HG03469 (cell line): Measurements from ENCODE around the gene WDTC1.
"Not testable (repeated sequence)": the region's sequence is repeated elsewhere in the genome, so short reads cannot be mapped to it uniquely, and the experiment has no call there.

Experiments used
- ATAC-seq: cut with Tn5 transposase; IDR thresholded peaks from one replicate; pipeline ENCODE4 v1.9.1; 2021; ENCODE audit warnings: mild to moderate bottlenecking, moderate library complexity, moderate number of reproducible peaks; ENCODE audit not compliant: unreplicated experiment

The WDTC1 gene, protein sequence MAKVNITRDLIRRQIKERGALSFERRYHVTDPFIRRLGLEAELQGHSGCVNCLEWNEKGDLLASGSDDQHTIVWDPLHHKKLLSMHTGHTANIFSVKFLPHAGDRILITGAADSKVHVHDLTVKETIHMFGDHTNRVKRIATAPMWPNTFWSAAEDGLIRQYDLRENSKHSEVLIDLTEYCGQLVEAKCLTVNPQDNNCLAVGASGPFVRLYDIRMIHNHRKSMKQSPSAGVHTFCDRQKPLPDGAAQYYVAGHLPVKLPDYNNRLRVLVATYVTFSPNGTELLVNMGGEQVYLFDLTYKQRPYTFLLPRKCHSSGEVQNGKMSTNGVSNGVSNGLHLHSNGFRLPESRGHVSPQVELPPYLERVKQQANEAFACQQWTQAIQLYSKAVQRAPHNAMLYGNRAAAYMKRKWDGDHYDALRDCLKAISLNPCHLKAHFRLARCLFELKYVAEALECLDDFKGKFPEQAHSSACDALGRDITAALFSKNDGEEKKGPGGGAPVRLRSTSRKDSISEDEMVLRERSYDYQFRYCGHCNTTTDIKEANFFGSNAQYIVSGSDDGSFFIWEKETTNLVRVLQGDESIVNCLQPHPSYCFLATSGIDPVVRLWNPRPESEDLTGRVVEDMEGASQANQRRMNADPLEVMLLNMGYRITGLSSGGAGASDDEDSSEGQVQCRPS

DNA sequence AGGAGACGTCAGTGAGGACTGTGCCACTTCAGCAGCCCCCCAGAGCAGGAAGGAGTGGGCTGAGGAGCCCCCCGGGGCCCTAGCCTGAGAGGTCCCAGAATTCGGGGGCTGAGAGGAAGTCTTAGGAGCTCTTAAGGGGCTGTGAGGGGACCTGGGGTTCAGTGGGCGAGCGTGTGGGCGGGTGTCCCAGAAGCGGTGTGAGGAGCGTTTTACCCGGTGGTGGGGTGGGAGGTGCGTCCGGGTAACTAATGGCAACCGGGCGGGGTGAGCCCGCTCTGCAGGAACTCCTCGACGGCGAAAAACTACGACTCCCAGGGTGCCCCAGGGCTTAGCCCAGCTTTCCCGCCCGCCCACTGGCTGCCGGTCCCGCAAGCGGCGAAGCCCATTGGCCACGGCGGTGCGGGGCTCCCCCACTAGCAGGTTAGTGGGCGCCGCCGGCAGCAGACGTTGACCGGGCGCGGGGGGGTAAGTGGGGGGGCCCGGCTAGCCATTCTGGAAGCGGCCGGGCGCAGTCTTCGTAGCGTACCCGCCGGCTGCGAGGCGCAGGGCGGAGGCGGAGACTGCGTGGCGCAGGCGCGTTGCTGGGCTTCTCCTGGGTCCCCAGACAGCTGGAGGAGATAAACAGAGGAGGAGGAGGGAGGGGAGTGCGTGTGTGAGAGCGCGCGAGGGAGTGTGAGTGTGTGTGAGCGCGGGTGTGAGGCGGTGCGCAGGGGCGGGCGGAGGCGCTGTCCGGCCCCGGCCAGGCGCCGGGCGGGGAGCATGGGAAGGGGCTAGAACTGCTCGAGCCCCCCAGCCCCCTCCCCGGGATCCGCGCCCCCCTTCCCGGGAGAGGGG, at the start of gene WDTC1:
TSS of gene WDTC1 (plus strand) at position 584 of the 834 bp plus-strand sequence. CDS start 26,423 bp downstream, outside the sequence.
- ATAC-seq, result peak; percentile 77

DNA sequence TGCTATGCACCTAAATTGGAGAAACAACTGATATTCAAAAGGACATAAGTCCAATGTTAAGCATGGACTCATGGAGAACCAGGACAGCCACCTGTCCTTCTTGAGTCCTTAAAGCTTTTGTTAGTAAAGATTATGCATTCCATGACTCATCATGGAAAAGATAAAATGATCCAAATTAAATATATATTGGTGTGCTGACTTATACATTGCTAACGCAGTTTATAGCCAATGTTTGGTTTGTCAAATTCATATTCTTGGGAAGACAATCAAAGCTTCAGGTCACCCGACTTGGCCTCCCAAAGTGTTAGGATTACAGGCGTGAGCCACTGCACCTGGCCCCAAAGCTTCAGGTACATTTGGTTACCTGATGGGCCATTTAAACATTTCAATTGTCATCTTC, 49.8 kb upstream of the WDTC1 start:
- not testable (repeated sequence) for ATAC-seq

DNA sequence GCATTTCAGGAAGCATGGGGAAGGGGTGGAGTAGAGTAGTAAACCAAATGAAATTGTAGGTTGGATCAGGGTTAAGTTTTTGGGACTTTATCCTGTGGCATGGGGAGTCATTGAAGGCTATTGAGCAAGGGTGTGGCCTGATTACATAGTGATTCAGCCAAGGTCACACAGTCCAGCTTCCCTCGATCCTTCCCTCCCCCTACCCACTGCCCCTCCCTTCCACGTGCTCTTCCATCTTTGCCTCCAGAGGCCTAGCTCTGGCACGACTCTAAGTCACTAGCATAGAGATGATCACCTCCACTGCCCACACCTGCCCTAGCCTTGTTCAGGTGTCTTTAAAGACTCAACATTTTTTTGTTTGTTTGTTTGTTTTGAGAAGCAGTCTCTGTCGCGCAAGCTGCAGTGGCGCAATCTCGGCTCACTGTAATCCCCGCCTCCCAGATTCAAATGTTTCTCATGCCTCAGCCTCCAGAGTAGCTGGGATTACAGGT, 42.3 kb upstream of the WDTC1 start:
- ATAC-seq, result no peak

DNA sequence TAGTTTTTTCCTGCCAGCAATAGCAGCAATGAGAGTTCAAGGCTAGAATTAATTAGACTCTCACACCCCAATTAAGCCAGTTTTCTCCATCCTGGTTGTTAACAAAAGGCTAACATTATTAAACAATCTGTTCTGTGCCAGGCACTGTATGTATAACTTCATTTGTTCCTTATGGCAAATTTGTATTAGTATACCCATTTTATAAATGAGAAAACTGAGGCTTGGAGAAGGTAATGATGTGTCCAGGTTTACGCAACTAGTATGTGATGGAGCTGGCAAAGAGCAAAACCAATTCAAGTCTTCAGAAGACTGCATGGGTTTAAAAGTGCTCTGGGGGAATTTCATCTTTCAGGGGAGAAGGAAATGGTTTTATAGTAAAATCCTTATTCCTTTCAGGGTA, 41.2 kb upstream of the WDTC1 start:
- ATAC-seq, result no peak

DNA sequence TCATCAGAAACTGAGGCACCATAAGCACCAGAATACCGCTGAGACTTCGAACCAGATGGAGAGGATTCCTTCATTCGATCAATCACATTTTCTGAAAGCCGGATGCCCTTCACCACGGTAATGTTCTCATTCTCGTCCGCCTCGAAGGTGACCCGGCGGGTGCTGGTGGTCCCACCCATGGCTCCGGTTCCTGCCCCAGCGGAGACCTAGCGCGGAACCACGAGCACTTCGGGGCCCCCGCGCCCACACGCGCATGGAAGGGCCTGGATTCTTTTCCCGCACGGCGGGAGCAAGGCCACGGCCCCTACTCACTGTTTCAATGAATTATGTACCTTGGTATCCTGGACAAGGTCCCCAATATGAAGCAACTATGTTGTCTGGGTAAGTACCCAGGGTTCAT, 33.1 kb upstream of the WDTC1 start:
- no peak for ATAC-seq

DNA sequence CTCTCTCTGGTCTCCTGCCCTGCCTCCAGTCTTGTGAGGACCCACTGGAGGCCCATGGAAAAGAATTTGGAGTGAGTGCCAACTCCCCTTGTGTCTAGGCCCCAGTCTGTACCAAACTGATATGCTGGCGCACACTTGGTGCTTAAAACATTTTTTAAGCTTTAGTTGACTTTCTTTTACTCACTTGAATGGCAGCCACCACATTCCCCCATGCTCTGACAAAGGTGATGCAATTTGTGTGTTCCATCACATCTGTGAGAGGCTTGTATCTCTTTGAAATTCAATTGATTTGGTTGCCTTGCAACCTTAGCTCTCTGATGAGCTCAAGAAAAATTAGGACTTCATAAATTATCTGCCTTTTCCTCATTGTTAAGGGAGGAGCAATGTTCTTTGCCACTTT, 30.5 kb upstream of the WDTC1 start:
- ATAC-seq, result no peak

DNA sequence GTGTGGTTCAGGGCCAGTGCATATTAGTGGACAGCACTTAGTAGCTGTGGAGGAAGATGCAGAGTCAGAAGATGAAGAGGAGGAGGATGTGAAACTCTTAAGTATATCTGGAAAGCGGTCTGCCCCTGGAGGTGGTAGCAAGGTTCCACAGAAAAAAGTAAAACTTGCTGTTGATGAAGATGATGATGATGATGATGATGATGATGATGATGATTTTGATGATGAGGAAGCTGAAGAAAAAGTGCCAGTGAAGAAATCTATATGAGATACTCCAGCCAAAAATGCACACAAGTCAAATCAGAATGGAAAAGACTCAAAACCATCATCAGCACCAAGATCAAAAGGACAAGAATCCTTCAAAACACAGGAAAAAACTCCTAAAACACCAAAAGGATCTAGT, 27.2 kb upstream of the WDTC1 start:
- ATAC-seq, result not testable (repeated sequence)

DNA sequence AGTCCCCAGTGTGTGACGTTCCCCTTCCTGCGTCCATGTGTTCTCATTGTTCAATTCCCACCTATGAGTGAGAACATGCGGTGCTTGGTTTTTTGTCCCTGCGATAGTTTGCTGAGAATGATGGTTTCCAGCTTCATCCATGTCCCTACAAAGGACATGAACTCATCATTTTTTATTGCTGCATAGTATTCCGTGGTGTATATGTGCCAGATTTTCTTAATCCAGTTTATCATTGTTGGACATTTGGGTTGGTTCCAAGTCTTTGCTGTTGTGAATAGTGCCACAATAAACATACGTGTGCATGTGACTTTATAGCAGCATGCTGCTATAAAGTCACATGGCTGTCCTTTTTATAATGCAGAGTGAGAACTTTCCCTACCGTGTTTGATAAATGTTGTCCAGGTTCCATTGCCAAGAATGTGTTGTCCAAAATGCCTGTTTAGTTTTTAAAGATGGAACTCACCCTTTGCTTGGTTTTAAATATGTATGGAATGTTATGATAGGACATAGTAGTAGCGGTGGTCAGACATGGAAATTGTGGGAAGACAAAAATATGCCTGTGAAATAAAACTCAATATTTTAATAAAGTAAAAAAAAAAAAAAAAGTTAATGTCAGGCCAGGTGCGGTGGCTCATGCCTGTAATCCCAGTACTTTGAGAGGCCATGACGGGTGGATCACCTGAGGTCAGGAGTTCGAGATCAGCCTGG, 26.1 kb upstream of the WDTC1 start:
- ATAC-seq, result not testable (repeated sequence)

DNA sequence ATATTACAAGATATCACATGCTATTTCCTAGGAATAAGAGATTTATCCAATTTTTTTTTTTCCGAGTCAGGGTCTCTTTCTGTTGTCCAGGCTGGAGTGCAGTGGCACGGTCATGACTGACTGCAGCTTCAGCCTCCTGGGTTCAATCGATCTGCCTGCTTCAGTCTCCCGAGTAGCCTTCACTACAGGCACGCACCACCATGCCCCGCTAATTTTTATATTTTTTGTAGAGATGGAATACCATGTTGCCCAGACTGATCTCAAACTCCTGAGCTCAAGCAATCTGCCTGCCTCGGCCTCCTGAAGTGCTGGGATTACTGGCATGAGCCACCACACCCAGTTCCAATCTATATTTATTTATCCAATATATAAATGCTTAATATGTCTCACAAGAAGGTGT, 18.0 kb upstream of the WDTC1 start:
- ATAC-seq, result no peak

DNA sequence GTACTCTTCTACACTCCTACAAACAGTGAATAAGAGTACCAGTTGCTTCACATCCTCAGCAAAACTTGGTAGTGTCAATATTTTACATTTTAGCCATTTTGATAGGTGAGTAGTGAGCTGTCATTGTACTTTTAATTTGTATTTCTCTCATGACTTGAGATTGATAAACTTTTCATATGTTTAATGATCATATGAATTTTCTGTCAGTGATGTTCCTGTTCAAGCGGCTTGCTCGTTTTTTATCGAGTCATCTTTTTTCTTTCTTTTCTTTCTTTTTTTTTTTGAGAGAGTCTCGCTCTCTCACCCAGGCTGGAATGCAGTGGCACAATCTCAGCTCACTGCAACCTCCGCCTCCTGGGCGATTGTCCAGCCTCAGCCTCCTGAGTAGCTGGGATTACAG, 17.0 kb upstream of the WDTC1 start:
- ATAC-seq, result no peak

DNA sequence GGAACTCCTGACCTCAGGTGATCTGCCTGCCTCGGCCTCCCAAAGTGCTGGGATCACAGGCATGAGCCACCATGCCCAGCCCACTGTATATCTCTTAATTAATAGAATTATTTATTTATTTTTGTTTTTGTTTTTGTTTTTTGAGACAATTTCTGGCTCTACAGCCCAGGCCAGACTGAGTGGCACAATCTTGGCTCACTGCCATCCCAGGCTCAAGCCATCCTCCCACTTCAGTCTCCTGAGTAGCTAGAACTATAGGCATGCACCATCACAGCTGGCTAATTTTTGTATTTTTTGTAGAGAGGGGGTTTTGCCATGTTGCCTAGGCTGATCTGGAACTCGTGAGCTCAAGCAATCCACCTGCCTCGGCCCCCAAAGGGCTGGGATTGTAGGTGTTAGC, 15.7 kb upstream of the WDTC1 start:
- ATAC-seq, result no peak

DNA sequence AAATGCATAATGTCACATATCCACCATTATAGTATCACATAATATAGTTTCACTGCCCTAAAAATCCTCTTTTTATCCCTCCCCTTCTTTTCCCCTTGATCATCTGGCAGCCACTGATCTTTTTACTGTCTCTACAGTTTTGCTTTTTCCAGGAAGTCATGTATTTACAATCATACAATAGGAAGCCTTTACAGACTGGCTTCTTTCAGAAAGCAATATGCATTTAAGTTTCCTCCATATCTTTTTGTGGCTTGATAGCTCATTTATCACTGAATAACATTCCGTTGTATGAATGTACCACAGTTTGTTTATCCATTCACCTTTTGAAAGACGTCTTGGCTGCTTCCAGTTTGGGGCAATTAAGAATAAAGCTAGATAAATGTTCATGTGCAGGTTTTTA, 14.3 kb upstream of the WDTC1 start:
- no peak for ATAC-seq

DNA sequence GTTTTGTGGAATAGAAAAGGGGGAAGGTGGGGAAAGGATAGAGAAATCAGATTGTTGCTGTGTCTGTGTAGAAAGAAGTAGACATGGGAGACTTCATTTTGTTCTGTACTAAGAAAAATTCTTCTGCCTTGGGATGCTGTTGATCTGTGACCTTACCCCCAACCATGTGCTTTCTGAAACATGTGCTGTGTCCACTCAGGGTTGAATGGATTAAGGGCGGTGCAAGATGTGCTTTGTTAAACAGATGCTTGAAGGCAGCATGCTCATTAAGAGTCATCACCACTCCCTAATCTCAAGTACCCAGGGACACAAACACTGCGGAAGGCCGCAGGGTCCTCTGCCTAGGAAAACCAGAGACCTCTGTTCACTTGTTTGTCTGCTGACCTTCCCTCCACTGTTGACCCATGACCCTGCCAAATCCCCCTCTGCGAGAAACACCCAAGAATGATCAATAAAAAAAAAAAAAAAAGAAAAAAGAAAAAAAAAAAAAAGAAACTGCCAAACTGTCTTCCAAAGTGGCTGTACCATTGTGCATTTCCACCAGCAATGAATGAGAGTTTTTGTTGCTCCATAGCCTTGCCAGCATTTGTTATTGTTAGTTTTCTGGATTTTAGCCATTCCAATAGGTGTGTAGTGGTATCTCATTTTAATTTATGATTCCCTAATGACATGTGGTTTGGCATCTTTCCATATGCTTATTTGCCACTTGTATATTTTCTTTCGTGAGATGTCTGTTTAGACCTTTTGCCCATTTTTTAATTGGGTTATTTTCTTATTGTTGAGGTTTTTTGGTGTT, 13.5 kb upstream of the WDTC1 start:
- ATAC-seq, result not testable (repeated sequence)

DNA sequence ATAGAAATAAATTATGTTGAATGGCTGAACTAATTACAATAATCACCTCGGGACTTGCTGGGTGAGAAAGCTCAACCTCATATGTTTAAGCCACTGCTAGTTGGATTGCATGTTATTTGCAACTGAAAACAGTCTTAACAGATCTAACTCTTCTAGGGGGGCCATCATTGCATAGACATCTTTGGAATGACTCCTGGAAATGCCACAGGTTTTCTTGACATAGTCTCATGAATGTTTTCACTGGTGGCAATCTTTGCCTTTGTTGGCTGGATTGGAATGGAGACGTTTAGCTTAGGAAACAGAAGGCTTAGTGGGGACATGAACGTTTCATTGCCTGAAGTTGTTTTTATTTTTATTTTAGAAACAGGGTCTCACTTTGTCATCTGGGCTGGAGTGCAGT, 8.8 kb upstream of the WDTC1 start:
- no peak for ATAC-seq

DNA sequence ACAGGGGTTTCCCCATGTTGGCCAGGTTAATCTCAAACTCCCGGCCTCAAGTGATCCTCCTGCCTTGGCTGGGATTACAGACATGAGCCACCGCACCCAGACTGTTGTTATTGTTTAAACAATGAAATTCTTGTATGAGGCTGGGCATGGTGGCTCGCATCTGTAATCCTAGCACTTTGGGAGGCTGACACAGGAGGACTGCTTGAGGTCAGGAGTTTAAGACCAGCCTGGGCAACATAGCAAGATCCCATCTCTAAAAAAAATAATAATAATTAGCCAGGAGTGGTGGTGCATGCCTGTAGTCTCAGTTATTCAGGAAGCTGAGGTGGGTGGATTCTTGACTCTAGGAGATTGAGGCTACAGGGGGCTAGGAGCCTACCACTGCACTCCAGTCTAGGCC, 6.7 kb upstream of the WDTC1 start:
- ATAC-seq, result no peak

DNA sequence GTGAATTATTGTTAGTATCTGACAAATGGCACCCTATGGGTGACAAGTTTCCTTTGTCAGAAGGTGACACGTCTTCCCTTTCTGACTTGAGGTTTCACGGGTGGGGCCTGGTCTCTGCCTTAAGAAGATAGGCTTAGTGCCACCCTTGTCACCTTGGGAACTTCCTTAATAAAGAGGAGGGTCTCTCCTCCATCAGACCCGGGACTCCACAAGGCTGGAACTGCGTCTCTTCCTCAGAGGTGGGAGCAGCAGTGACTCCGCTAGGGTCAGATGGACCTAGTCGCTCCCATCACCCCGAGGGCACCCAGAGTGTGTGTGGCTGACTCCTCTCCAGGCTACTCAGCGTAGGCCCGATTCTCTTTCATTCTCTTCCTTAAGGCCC, 774 bp upstream of the WDTC1 start:
- ATAC-seq, result no peak

DNA sequence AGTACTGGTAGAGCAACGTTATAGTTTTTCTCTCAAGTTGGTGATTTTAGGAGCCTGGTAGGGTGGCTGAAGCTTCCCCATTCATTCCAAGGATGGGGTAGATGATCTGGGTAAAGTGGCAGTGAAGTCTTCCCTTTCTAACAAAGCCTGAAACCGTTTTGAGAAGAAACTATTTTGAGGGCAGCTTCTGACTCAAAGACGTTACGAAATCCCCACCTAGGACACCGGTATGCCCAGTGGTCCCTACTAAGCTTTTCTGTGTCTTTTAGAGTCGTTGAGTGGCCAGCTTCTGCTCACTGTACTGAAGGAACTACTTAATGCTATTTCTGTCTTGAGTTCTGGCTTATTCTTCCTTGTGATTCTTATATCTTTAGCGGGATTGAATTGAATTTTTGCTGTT, 1.4 kb downstream of the WDTC1 start:
- ATAC-seq, result no peak

DNA sequence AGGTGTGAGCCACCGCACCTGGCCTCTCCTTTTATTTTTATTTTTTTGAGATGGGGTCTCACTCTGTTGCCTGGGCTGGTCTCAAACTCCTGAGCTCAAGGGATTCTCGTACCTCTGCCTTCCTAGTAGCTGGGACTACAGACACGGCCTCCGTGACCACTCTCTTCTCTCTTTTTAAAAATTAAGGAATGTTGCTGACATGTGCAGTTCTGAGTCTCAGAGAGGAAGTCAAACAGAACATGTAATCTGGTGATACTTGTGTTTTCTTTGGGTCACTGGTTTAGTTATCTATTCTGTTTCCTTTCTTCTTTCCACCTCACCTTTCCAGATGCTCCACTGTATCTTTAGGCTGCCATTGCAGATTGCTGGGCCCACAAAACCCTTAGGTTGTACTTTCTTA, 2.7 kb downstream of the WDTC1 start:
- no peak for ATAC-seq

DNA sequence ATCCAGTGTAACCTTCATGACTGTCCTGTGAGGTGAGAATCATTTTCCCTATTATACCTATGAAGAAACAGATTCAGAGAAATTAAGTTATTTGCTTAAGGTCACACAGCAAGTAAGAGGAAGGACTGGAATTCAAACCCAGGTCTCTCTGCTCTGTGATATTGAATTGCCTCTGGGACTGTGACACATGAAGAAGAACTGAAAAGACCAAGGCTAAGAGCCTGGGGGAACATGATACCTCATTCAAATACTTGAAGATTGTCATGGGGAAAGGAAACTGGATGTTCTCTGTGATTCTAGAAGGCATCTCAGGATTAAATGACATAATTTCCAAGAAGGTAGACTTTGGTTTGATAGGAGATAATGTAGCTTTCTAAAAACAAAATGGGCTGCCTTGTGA, 3.6 kb downstream of the WDTC1 start:
- no peak for ATAC-seq

DNA sequence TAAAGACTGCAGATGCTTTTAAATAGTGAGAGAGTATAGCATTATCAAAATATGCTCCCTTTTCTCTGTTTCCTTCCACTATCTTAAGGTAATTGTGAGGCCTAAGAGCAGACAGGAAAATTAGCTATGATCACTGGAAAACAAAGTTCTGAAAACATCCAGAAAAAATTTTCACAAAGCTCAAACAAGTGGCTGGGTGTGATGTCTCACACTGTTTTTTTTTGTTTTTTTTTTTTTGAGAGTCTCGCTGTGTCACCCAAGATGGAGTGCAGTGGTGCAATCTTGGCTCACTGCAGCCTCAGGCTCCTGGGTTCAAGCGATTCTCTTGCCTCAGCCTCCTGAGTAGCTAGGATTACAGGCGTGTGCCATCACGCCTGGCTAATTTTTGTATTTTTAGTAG, 7.2 kb downstream of the WDTC1 start:
- no peak for ATAC-seq
